PC-9 (cell line): ENCODE results near the gene DDX28.

Experiments
- CTCF ChIP-seq: fragments of 200-600 bp; sonication (generic); conservative IDR thresholded peaks from 2 replicates; pipeline ENCODE4 v1.6.1; 2017; ENCODE audit warnings: mixed run types, antibody characterized with exemption, mild to moderate bottlenecking, moderate library complexity
- EZH2 ChIP-seq: fragments of 200-600 bp; sonication (generic); IDR thresholded peaks from 2 replicates; pipeline ENCODE4 v1.8.0; 2017; ENCODE audit warnings: antibody characterized with exemption, low read depth

DNA sequence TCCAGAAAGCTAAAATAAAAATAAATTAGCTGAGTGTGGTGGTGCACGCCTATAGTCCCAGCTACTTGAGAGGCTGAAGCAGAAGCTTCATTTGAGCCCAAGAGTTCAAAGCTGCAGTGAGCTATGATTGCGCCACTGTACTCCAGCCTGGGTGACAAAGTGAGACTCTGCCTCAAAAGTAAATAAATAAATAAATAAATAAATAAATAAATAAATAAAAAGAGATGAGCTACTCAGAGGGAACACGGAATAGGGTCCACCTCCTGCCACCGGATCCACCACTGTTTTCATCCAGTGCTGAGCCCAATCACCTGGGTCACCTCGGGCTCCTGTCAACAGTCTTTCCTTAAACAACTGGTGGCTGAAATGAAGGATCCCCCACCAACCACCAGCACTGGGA, 36.1 kb downstream of the DDX28 start:
- TF ChIP-seq CTCF (no peak), EZH2 (no peak)
